NCI-H1436 treated with DMSO at 0.1 percent for 48 hours (cell line): ENCODE results near the gene MEIS2.

ENCODE experiments used
- DNase-seq: peaks from one replicate; lab custom pipeline; 2025; lab: John Stamatoyannopoulos, UW

Gene MEIS2

GRCh38 chr15:37041042-37041441, 59.3 kb downstream of the MEIS2 start:
- no peak for DNase-seq

GRCh38 chr15:37040072-37040742, 60.1 kb downstream of the MEIS2 start:
- no peak for DNase-seq

DNA sequence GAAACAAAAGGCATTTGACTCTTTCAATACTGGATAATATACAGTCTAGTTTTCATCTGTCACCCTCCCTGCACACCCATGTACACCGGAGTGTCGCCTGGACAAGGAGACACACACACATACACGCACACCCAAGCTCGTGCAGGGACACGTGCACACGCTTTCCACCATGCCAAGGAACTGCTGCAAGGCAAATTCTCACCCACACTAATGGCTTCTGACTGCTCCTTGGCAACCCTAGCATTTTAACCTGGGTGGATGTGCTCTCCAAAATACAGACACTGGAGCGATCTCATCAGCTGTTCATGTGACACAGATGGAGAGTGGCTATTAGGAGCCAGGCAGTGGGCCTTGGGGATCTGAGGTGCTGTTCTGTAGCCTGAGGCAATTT, 61.6 kb downstream of the MEIS2 start:
- no peak for DNase-seq

GRCh38 chr15:37037850-37038715, 62.3 kb downstream of the MEIS2 start:
- no peak for DNase-seq

- DNase-seq = no peak
Observed at GRCh38 chr15:37037071-37037655, 63.2 kb downstream of the MEIS2 start.

GRCh38 chr15:37034835-37035748, 65.3 kb downstream of the MEIS2 start:
- no peak for DNase-seq

DNA sequence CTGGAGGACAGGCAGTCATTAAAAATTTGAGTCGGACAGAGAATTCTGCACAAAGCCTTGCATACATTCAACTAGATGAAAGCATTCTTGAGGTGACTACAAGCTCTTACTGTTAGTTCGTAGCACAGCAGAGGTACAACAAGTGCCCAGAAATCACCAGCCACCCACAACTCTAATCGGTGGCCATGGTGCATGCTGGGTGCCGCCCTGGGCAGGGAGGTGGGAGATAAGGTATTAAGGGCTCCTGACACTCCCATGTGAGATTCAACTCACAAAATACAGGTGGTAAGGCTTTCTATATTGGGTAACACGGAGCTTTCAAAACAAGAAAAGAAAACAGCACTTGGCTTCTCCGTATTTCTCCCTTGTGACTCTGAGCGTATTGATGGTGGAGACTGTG, 66.0 kb downstream of the MEIS2 start:
- DNase-seq = no peak

- no peak for DNase-seq
Observed at GRCh38 chr15:37032091-37032775, 68.1 kb downstream of the MEIS2 start.

DNA sequence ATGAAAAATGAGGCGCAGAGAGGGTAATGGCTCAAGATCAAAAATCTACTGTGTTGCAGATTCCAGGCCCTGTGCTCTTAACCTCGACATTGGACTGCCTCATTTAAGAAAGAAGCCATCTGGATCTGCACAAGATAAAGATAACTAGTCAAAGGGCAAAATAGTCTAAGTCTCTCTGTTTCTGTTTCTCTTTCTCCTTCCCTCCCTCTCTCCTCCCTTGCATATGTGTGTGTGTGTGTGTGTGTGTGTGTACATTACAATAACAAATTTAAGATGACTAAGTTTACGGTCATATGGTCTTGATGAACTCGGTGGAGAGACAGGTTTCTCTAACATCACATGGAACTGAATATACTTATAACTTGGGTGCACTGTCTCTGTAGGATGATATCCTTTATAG, 69.2 kb downstream of the MEIS2 start:
- no peak for DNase-seq

GRCh38 chr15:37028625-37029296, 71.6 kb downstream of the MEIS2 start:
- no peak for DNase-seq

DNA sequence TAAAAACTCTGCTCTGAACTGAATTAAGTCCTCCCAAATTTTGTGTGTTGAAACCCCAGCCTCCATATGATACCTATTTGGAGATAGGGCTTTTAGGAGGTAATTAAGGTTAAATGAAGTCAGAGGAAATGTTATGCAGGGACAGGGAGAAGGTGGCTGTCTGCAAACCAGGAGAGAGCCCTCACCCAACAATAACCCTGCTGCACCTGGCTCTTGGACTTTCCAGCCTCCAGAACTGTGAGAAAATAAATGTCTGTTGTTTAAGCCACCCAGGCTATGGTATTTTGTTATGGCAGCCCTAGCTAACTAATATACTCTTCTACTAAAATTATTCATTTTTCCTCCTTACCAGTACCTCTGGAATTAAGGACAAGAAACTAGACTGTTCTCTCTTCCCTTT, 79.5 kb downstream of the MEIS2 start:
- DNase-seq = no peak

DNA sequence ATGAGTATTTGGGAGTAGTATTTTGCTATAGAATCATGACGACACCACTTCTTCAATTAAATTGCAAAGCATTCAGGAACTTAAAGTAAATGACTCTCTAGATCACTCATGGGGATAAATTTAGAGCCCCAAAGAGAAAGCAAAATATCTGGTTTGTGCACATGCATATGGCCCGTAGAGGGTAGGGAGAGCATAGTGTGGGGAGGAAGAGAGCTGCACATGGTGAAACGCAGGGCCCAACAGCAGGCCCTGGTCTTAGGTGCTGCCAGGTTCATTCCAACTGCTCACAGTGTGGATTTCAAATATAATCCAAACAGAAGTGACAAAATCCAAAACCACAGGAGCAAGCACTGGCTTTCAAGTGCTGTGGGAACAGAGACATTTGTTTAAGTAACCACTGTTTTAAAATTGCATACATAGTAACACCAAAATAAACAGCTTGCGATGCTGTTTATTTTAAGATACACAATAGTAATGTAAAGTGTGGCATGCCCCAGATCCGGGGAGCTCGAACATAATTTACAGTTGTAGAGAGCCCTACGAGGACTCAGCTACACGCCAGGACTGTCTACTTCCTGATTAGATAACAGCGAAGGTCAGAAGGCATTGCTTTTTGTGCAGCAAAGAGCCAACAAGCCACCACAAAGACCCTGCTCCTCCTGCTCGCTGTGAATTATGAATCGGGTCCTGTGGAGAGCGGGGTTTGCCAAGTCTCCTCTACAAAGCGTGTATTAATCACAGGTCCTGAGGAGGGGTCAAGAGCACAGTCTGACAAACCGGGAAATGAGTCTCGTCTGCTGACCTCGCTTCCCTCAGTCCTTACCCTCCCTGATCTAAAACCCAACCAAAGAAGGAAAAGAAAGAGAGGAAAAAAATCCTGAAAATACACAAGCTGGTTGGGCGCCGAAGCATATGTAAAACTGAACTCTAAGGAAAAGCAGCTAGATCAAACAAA, 80.6 kb downstream of the MEIS2 start:
- no peak for DNase-seq

- no peak for DNase-seq
Observed at GRCh38 chr15:37017031-37017625, 83.2 kb downstream of the MEIS2 start.

GRCh38 chr15:37016231-37016630, 84.1 kb downstream of the MEIS2 start:
- no peak for DNase-seq

DNA sequence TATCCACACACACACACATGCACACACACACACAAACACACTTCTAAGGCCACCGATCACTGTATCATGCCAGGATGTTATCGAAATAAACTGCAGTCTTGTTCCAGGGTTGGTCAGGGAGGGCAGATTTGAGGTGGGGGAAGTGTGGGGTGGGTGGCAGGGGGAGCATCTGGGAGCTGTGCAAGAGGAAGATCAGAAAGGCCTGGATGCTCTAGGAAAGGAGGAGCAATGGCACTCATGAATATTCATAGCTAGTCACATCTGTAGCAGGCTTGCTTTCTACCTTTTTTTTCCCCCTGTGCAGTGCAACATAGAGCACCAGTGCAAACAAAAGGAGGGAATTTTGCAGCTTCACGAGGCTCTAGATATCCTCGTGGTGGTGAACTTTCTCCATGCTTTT, 84.9 kb downstream of the MEIS2 start:
- no peak for DNase-seq

DNA sequence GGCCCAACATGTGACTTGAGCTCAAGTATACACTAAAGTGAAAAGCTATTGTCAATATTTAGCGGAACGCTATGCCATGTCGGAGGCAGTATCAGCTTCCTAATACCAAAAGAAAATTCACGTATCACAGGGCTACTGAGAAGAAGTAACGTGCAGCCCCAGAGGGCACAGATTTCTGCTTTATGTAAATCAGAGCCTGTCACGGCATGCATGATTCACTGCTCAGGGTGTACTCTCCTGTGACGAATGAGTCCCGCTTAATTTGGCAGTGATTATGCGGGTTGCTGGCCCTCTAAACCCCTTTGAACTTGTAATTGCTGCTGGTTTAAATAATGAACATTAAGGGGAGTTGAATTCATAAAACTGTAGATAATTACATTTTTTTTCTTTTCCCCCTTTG, 85.3 kb downstream of the MEIS2 start:
- no peak for DNase-seq

- no peak for DNase-seq
Observed at GRCh38 chr15:37014566-37014965, 85.8 kb downstream of the MEIS2 start.

DNA sequence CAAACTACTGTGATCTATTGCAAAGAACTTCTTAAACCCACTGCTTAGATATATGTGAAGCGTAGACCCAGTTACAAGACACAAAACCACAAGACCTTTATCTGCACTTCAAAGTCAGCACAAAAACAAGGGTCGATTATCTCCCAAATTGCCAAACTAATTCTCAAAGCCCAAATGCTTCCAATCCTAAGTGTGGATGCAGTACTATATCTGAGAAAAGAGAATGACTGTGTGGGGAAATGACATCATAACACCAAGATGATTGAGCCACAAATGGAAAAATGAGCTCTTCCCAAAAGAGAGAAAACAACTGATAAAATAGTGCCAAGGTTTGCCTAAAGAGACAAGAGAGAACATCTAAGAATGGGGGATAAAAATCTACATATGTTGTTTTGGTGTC, 86.2 kb downstream of the MEIS2 start:
- DNase-seq = no peak

DNA sequence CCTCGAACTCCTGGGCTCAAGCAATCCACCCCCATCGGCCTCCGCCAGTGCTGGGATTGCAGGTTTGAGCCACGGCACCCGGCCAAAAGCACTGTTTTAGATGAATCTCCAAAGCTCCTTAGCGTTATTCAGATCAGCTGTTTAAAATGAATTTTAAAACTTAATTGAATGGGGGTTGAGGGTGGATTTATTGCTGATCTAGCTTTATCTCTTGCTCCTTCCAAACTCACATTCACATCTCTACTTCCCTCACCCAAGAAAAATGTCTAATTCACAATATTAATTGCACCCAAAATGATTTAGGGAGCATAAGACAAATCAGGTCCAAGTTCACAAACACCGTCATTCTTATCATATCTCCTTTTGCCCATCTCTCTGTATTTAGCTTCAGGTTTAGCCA, 89.8 kb downstream of the MEIS2 start:
- DNase-seq = no peak
